Stimulated activated CD4-positive, alpha-beta T cell treated with anti-CD3 and anti-CD28 coated beads, Interleukin-4, amount 100 ng/mL, for 1 hour (primary cell): ENCODE data around the gene ABCG1.
"Not testable (repeated sequence)": the region's sequence is repeated elsewhere in the genome, so short reads cannot be mapped to it uniquely, and the experiment has no call there.

Experiments used
- DNase-seq: peaks from one replicate; pipeline ENCODE4 v3.0.0-alpha.2; 2020

The ABCG1 gene

DNA sequence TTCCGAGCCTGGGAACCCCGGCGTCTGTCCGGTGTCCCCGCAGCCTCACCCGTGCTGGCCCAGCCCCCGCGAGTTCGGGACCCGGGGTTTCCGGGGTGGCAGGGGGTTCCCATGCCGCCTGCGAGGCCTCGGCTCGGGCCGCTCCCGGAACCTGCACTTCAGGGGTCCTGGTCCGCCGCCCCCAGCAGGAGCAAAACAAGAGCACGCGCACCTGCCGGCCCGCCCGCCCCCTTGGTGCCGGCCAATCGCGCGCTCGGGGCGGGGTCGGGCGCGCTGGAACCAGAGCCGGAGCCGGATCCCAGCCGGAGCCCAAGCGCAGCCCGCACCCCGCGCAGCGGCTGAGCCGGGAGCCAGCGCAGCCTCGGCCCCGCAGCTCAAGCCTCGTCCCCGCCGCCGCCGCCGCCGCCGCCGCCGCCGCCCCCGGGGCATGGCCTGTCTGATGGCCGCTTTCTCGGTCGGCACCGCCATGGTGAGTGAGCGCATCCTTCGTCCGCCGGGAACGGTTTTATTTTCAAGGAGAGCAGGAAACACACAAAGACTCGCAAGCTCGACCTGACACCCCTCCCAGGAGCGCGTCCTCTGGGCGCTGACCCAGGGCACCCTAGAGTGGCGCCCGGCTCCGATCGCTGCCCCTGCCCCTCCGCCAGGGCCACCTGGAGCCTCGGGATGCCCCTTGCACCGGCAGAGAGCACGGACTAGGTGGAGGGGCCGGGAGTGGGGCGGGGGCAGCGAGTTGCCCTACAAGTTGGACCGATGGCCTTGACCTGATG, at the start of gene ABCG1:
TSS of gene ABCG1 (plus strand) at position 305 of the 770 bp plus-strand sequence. CDS start at position 428, 123 bp downstream.
- DNase-seq: peak; percentile 54

DNA sequence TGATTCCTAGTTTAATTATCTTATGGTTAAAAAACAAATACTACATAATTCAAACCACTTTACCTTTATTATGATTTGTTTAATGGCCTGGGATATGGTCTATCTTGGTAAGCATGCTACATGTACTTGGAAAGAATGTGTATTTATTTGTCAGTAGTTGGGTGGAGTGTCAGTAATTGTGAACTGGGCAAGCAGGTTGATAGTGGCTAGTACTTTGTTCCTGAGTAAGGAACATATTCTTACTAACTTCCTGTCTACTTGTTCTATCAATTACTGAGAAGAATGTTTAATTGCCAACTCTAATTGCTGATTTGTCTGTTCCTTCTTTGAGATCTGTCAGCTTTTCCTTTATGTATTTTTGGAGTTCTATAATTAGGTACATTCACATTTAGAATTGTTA, 49.2 kb upstream of the ABCG1 start:
- DNase-seq: no peak

DNA sequence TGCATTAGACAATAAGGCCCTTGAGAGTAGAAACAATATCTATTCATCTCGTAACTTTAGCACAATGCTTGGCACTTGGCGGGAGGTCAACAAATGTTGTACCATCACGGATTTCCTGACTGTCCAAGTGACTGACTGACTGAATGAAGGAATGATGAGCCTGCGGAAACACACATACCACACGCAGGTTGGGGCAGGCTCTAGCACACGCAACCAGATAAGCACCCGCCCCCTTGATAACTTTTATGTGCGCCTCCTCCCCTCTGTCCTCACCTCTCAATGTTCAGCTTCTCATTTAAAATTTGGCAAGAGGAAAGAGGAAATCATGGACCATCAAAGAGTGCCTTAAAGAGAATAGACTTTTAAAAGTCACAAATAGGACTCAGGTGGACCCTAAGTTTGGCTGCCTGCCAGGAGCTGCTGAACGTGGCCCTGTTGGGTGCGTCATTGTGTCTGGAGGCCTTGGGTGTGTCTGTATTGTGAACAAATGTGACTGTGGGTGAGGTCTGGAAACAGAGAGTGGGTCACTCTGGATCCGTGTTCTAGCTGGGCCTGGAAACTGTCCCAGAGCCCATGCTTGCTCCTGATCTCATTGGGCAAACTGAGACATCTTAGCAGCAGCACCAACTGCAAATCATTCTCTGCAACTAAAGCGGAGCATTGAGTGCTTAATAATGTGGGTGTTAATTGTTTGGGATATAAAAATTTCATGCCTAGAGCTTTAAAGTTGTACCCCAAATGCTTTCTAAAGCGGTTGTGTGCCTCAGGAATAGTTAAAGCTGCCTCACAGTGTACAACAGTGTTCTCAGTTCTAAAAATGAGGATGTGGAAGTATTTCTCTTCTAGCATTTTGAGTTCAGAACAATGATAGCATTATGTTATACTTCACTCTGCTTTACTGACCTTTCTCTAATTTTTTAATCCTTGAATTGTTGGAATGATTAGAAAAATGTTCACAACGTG, 47.6 kb upstream of the ABCG1 start:
- DNase-seq: no peak

DNA sequence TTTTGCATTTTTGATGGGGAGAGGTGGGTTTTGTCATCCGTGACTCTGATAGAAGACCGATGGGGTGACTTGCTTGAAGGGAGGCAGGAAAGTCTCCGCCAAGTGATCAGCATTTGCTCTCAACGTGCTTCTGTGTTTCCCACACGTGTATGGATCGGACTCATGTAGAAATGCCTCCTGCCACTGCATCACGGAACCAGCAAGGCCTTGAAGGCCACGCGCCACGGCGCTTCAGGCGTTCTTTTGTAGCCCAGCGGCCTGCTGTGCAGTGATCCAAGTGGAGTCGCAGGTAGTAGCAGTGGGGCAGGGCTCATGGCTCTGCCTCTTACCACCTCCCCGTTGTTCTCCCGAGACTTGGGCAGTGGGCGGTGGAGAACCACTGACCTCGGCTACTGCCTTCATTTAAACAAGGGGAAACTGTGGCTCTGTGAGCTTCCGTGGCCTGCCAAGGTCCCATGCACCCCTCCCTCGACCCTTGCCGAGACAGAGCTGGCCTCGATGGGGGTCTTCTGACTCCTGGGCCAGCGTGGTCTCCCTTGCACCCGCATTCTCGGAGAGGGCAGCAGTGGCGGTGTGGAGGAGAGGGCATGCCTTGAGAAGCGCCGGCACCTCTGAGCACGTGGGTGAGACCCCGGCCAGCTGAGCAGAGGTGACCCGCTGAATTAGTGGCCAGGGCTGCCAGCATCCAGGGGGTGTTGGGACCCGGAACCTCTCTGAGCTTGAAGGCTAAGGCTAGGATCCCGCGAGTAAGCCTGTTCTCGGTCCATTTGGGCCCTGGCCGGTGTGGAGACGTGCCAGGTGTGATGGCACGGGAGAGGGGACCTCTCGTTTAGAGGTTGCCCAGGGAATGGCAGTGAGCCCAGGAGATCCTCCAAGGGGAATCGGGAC, 46.1 kb upstream of the ABCG1 start:
- DNase-seq: no peak

DNA sequence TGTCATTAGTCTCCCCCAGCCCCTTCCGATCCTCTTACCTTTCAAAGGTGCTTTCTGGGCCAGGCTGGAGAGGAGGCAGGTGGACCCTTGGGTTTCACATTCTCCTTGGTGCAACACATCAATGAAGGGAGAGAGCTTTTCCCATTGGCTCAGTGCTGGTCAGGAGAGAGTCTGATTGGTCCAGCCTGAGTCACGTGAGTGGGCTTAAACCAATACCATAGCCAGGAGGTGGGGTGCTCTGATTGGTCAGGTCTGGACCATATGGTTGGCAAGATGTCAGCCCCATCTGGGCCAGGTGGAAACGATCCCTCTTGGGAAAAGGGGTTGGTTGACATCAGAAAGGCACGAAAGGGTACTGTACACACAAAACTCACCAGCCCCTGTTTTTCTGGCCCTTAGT, 44.8 kb upstream of the ABCG1 start:
- DNase-seq: no peak

DNA sequence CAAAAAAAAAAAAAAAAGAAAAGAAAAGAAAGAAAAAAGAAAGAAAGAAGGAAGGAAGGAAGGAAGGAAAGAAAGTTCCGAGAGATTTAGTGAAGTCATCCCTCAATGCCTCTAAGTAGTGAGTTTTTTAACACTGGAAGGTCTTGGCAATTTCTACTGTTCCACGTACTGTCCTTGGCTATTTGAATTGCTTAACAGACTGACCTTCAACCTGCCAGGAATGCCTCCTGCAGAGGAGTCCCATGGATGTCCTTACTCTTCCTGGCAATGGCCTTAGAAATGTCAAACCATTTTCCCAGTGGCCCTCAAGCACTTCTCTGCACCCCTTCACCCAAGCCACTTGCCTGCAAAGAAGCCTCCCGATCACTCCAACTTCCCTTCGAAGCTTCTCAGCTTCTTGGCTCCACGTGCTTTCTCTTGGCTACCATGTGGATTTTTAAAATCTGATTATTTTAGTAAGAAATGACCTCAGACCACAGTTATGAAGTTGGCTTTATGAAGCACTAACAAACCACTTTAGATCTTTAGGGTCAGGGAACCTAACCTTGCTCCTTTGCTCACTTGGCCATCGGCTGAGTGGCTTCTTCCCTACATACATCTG, 43.7 kb upstream of the ABCG1 start:
- no peak for DNase-seq

DNA sequence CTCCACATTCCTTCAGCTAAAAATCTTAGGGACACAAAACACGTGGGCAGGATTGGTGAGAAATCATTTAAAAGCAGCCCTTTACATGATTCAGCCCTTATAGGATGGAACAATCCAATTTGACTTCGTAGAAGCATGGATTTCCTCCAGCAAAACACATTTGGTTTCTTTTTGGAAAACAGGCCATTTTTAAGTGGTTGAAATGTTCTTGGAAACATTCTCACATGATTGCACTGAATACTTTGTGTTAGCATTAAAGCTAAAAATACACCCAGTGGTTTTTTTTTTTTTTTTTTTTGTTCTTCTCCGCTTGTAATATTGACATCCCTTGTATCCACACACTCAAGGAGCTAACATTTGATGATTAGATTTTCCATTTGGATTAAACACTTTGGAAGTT, 42.1 kb upstream of the ABCG1 start:
- no peak for DNase-seq

DNA sequence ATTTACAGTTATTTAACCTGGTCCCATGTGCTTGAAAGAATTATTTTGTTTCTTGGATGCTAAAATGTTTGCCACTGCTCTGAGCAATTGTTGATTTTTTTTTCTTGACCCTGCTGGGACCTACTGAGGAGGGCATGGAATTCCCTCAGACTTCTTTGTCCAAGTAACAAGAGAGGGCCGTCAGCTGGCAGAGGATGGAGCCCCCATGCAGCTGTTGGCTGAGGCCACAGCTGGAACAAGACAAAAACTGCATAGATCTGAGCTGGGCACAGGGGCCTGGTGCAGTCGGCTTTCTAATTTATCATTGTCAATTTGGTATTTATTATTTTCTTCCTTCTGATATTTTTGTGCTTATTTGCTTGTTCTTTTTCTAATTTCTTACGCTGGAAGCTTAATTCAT, 39.6 kb upstream of the ABCG1 start:
- no peak for DNase-seq

DNA sequence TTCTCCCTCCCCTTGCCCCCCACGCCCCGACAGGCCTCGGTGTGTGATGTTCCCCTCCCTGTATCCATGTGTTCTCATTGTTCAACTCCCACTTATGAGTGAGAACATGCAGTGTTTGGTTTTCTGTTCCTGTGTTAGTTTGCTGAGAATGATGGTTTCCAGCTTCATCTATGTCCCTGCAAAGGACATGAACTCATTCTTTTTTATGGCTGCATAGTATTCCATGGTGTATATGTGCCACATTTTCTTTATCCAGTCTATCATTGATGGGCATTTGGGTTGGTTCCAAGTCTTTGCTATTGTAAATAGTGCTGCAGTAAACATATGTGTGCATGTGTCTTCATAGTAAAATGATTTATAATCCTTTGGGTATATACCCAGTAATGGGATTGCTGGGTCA, 38.9 kb upstream of the ABCG1 start:
- not testable (repeated sequence) for DNase-seq

DNA sequence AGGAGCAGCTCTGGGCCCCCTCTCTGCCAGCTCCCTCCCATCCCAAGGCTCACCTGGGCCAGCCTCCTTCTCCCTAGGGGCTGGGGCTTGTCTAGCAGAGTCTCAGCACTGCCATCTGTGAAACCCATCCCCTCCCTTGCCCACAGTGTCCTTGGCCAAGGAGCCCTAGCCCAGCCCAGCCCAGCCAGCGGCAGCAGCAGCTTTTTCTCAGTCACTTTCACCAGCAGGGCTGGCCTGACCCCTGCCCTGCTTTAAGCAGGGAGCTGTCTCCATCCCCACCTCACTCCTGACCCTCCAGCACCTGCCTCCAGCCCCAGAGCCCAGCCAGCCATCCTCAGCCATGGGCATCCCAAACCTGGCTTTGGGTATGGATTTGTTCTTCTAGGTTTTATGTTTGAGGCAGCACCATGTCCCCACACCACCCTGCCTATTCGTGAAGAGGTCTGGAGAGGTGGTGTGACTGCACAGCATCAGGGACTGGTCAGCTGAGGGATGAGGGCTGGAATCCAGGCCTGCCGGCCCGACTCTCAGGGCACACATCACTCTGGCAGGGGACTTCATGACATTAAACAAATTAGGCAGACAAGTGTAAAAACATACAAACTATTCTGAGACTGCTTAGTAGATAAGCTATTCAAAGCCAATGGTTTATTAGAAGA, 36.1 kb upstream of the ABCG1 start:
- no peak for DNase-seq

DNA sequence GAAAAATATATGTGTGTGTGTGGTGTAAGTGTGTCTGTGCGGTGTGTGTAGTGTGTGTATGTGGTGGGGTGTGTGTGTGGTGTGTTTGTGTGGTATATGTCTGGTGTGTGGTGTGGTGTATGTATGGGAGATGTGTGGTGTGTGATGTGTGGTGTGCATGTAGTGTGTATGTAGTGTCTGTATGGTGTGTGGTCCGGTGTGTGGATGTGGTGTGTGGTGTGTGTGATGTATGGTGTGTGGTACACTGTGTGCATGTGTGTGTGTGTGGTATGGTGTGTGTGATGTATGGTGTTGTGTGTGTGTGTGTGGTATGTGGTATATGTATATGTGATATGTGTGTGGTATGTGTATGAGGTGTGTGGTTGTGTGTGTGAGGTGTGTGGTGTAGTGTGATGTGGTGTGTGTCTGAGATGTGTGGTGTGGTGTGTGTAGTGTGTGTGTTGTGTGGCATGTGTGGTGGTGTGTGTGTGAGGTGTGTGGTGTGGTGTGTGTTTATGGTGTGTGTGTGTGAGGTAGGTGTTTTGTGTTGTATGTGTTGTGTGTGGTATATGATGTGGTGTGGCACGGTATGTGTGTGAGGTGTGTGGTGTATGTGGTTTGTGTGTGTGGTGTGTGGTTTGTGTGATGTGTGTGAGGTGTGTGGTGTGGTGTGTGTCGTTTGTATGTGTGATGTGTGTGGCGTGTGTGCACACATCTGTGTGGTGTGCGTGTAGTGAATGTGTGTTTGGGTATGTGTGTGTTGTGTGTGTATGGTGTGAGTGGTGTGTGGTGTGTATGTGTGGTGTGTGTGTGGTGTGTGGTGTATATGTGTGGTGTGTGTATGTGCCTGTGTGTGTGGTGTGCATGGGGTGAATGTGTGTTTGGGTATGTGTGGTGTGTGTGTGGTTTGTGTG, 35.3 kb upstream of the ABCG1 start:
- DNase-seq: no peak

DNA sequence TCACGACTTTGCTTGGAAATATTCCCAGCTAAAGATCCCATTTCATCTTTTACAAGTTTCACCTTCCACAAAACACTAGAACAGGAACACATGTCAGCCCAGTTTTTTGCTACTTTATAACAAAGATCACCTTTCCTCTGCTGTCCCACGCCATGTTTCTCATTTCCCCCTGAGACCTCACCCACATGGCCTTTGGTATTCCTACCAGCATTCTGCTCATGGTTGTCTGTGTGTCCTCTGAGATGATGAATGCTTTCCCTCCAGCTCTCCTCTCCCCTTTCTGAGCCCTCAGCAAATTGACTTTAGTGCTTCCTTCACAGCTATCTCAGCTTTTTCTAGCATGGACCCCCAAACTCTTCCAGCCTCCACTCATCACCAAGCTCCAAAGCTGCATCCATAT, 32.3 kb upstream of the ABCG1 start:
- DNase-seq: no peak

DNA sequence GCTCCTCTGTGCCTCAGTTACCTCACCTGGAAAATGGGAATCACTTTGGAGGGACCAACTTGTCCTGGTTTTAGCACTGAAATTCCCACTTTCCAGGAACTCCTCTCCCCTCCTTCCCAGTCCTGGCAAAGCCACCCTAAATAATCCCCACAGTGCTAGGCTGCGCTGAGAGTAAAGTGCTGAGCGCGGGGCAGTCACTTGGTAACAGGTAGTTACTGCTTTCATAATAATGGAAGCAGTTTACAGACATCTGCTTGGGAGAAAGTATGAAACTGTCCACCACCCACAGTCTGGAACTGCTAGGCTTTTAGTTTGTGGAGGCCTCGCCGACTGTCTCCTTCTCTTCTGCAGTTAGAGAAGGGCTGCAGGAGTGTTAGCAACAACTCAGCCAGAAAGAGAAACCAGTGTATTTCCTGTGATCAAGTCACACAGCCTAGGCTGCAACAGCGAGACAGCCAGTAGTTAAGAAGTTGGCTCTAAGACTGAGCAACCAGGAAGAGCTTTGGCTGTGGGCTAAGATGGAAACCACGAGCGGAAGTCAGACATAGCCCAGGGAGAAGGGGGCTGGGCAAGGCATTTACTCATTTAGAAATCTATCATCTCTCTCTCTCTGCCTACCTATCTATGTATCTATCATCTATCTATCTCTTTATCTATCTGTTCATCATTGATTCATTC, 30.8 kb upstream of the ABCG1 start:
- peak; percentile 69 for DNase-seq

DNA sequence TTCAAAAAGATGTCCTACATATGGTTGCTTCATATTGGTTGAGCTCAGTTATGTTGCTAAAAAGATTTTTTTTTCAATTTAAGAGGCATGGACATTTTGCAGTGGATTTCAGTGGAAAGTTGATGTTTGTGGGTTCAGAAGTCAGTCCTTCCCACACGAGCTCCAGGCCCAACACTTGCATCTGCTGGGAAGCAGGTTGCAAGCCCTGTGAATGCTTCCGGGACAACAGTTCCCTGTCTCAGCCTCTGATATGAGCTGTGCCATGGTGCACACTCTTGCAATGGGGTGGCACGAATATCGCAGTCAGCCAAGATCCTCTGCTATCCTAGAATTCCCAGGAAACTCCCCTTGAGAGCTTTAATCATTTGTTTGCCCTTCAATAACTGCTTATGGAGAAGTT, 30.3 kb upstream of the ABCG1 start:
- no peak for DNase-seq

DNA sequence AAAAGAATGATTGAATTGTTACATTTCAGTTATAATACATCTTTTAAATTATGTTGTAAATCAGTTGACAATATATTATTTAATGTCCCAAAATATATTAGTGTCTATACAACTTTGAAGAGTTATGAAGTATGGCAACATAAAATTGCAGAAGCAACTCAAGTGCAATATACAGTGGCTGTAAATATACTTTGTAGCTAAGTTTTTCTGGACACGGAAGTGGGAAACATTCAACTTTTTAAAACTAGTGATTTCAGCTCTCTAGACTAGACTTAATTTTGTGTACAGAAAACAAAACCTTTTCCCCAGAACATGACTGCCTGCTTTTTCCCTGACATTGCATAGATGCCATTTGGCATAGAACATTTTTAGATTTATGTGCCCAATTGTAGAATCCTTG, 29.5 kb upstream of the ABCG1 start:
- no peak for DNase-seq

DNA sequence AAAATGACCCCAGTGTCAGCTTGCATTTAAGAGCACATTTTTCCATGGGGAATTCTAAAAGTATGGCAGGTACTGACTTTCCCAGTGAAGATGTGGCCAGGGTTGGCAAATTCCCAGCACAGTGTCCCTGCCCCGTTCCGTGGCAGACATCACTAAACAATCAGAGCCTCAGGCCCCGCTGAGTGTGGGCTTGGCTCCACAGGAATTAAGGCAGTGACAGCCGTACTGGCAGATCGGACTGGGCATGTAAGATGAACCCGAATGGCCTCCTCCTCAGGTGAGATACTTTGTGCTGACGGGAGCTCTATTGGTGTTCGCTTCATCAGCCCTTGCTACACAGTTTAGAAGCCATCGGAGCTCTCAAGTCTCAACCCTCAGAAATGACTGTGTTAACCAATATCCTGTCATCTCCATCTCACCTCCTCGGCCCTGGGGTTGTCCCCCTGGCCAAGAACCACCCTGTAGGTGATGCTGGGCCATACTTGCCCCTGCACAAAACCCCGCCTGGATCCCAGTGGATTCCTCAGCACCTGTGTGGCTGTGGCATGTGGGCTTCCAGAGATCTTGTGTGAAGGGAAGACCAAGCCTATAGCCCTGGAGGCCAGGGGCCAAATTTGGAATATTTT, 29.0 kb upstream of the ABCG1 start:
- DNase-seq: no peak

DNA sequence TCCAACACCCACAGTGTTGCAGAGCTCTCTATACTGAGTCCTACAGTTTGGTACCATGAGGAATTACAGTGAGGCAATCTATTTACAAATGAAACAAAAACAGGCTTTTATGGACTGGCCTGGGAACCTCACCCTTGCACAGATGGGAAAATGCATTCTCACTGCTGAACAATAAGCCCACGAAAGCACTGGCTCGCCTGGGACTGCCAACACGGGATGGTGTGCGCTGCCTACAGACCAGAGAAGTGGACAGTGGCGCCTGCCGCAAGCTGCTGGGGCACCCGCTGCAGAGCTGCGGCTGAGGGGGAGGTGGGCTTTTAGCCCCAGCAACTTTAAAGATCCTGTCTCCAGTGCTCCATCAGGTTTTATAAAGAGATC, 28.5 kb upstream of the ABCG1 start:
- no peak for DNase-seq

DNA sequence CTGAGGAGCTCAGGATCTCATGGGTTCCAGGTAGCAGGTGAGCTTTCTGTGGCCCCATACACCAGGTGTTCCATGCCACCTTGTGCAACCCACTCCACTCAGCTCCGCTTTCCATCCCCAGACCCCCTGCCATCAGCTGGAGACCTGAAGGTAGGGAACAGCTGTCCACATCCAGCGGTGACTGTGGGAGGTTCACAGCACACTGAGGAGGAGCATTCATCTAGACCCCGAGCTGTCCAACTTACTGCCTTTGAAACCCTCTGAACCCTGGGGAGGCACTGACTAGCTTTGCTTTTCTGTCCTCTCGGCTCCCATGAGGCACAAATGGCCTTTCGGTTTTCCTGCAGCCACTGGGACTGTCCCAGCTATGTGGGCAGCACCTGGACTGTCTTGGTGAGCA, 27.9 kb upstream of the ABCG1 start:
- no peak for DNase-seq

DNA sequence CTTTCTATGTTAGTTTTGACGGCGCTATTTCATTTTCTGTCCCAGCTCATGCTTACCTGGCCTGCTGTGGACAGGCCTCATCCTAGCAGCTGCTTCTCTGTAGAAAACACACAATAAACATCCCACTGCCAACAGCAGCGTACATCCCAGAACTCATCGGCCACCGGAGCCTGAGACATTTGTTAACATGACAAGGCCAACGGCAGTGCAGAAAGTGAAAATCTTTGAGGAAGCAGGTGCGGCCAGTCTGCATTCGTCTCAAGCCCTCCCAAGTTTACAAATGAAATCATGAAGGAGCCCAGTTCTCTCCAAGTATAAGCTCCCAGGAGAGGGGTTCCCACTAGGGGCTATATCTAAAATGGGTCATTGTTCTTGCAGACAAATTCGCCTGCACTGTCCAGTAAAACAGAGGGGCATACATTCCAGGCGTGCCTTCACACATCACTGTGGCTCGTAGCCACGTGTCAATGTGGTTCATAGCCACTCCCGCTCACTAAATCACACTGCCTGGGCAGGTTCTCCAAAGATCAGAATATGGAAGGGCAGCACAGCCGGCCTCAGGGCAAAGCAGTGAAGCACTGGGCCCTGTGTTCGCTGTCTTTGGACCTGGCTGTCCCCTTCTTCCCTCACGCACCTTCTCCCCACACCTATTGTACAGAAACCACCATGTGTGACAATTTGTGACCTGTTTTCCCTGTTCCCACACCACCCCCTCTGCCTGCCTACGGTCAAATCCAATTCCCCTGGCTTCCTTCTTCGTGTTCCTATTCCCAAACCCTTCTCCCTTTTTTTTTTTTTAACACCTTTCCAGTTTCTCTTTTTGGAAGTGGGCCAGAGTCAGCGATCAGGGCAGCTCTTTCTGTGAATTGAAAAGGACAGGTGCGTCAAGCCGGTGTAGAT, 27.0 kb upstream of the ABCG1 start:
- DNase-seq: no peak
